Kidney epithelial cell (primary cell): ENCODE measurements around the gene RAPGEF1. TPM values are rescaled to one million over a fixed set of nuclear protein-coding genes. Genes with fewer than 3 reads are reported as not detected.

ENCODE experiments used
- DNase-seq: peaks from one replicate; pipeline ENCODE4 v3.0.0-alpha.2; 2010; ENCODE audit warnings: low read depth
- H3K27me3 ChIP-seq: 2 replicates; pipeline ENCODE4 v1.6.0; 2011; ENCODE audit warnings: low read length; ENCODE audit not compliant: control insufficient read depth, insufficient read depth
- H3K36me3 ChIP-seq: 2 replicates; pipeline ENCODE4 v1.5.1; 2011; ENCODE audit warnings: low read length; ENCODE audit not compliant: control insufficient read depth, insufficient read depth
- H3K4me3 ChIP-seq: 2 replicates; pipeline ENCODE4 v1.5.1; 2011; ENCODE audit warnings: low read depth, mild to moderate bottlenecking, control low read depth, low read length
- total RNA-seq: library from RNA; depleted of rRNA; stranded (reverse); fragments of >200 nt; gene quantifications from 2 replicates; pipeline ENCODE4 v1.2.3, GENCODE V29; 2015
- TF ChIP-seq, protein P1 (sequence below): IDR thresholded peaks from 2 replicates; pipeline ENCODE4 v1.5.1; 2011; ENCODE audit warnings: mild to moderate bottlenecking, moderate library complexity, low read length, control low read depth, inconsistent platforms; ENCODE audit not compliant: insufficient read depth, poor library complexity, severe bottlenecking

The RAPGEF1 gene
- total RNA-seq, 1 donor from 2014 or later = 43.5 TPM

DNA sequence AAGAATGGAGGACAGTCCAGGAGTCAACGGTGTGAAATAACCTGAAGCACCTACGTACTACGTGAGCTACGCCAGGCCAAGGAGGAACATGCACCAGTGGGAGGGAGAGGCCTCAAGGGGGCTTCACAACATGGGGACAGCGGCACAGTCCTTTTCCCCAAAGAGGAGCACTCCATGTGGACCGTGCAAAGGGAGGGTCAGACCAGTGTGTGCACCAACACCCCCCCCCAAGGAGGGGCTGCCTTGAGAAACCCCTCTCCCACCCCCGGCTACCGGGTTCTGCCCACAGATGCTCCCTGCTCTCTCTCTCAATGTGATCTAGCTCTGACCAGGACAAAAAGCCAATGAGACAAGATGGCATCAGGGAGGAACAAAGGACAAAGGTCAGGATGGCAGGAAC lies 126.0 kb downstream of the RAPGEF1 start:
- H3K36me3 ChIP-seq = no peaks in the 10 kb centered on the region
- TF ChIP-seq, protein P1, sequence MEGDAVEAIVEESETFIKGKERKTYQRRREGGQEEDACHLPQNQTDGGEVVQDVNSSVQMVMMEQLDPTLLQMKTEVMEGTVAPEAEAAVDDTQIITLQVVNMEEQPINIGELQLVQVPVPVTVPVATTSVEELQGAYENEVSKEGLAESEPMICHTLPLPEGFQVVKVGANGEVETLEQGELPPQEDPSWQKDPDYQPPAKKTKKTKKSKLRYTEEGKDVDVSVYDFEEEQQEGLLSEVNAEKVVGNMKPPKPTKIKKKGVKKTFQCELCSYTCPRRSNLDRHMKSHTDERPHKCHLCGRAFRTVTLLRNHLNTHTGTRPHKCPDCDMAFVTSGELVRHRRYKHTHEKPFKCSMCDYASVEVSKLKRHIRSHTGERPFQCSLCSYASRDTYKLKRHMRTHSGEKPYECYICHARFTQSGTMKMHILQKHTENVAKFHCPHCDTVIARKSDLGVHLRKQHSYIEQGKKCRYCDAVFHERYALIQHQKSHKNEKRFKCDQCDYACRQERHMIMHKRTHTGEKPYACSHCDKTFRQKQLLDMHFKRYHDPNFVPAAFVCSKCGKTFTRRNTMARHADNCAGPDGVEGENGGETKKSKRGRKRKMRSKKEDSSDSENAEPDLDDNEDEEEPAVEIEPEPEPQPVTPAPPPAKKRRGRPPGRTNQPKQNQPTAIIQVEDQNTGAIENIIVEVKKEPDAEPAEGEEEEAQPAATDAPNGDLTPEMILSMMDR = no peak
- no peak for DNase-seq
- H3K27me3 ChIP-seq = no peaks in the 10 kb centered on the region
- no peak overlapping the region for H3K4me3 ChIP-seq

DNA sequence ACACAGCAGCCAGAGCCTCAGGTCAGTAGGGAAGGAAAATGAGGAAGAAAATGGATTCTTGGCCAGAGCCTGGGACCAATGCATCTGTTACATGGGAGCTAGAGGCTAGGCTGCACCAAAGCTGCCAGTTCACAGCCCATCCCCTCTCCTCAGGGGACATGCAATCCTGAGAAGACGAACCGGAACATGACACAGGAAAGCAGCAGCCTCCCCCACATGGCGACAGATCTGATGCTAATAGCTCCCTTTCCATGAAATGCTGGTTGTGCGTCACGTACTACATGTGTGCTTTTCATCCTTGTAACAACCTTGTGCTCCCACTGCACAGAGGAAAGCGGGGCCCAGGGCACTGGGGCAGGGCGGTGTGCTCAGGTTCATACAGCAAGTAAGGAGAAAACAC lies 127.0 kb downstream of the RAPGEF1 start:
- Histone ChIP-seq H3K36me3 (no peaks in the 10 kb centered on the region), H3K4me3 (no peak overlapping the region), H3K27me3 (no peaks in the 10 kb centered on the region)
- DNase-seq = no peak
- TF ChIP-seq, protein P1 = no peak

- TF ChIP-seq, protein P1 = no peak
- no peaks in the 10 kb centered on the region for H3K27me3 ChIP-seq
- no peak for DNase-seq
- no peaks in the 10 kb centered on the region for H3K36me3 ChIP-seq
- no peak overlapping the region for H3K4me3 ChIP-seq
Observed at GRCh38 chr9:131611586-131612315, 128.1 kb downstream of the RAPGEF1 start.

- DNase-seq = no peak
- no peak overlapping the region for H3K4me3 ChIP-seq
- TF ChIP-seq, protein P1 = no peak
- no peaks in the 10 kb centered on the region for H3K27me3 ChIP-seq
- no peaks in the 10 kb centered on the region for H3K36me3 ChIP-seq
Observed at GRCh38 chr9:131610231-131610761, 129.6 kb downstream of the RAPGEF1 start.

- DNase-seq = no peak
- Histone ChIP-seq H3K4me3 (no peak overlapping the region), H3K36me3 (no peaks in the 10 kb centered on the region), H3K27me3 (no peaks in the 10 kb centered on the region)
- TF ChIP-seq, protein P1 = no peak
Observed at GRCh38 chr9:131609099-131609830, 130.6 kb downstream of the RAPGEF1 start.
